Mucosa of descending colon (tissue), 3 donors: ENCODE measurements around the gene BANP. TPM values are rescaled to one million over a fixed set of nuclear protein-coding genes. Genes with fewer than 3 reads are reported as not detected.

Experiments
- ATAC-seq: fragments of 200-7000 bp; cut with Tn5 transposase; one replicate; pipeline ENCODE4 v1.9.1; 2020; ENCODE audit warnings: mild to moderate bottlenecking, moderate library complexity
- DNase-seq, 3 donors: peaks; one replicate each; pipeline ENCODE4 v3.0.0-alpha.2; 2020
- H3K36me3 ChIP-seq: fragments of 200-600 bp; one replicate; pipeline ENCODE4 v1.8.0; 2021; ENCODE audit warnings: low read depth, mild to moderate bottlenecking
- H3K4me1 ChIP-seq: fragments of 200-600 bp; one replicate; pipeline ENCODE4 v1.8.0; 2021; ENCODE audit warnings: low read depth, mild to moderate bottlenecking
- H3K4me3 ChIP-seq: fragments of 200-600 bp; one replicate; pipeline ENCODE4 v1.8.0; 2021; ENCODE audit warnings: mild to moderate bottlenecking
- H3K9me3 ChIP-seq: fragments of 200-600 bp; one replicate; pipeline ENCODE4 v1.8.0; 2021; ENCODE audit warnings: mild to moderate bottlenecking
- intact Hi-C, 2 donors: fragments of 100-400 bp; cut with DNase I in 1 of 2; cut with micrococcal nuclease in 1 of 2; formaldehyde crosslinking; loops; one replicate each; pipeline versions ENCODE4 v1.11.0 to v1.11.1; 2022; cut with DNase I, micrococcal nuclease
- total RNA-seq, 3 donors: library from RNA; stranded (reverse); fragmentation: NEBNext Ultra II Directional in 2 of 3; extraction: Animal tissue kit (Norgen Biotek cat#: 25700) in 2 of 3; gene quantifications; one replicate each; pipeline versions ENCODE4 v1.2.1 to v1.2.4, GENCODE V29; 2021 to 2023
- TF ChIP-seq, protein P1 (sequence below): fragments of 200-600 bp; IDR thresholded peaks from one replicate; pipeline ENCODE4 v1.8.0; 2022; ENCODE audit warnings: antibody characterized with exemption, mild to moderate bottlenecking
- donor health status: DM: no; HTN: no; CAD: no; lungs with moderate emphysema.
- donor health status: DM: no; HTN: no; CAD: no.
- donor health status: DM: no; HTN: yes; CAD: no.

BANP gene
- total RNA-seq, 3 donors from 2014 or later, result 24.4 to 36.0 (median 26.1) TPM

DNA sequence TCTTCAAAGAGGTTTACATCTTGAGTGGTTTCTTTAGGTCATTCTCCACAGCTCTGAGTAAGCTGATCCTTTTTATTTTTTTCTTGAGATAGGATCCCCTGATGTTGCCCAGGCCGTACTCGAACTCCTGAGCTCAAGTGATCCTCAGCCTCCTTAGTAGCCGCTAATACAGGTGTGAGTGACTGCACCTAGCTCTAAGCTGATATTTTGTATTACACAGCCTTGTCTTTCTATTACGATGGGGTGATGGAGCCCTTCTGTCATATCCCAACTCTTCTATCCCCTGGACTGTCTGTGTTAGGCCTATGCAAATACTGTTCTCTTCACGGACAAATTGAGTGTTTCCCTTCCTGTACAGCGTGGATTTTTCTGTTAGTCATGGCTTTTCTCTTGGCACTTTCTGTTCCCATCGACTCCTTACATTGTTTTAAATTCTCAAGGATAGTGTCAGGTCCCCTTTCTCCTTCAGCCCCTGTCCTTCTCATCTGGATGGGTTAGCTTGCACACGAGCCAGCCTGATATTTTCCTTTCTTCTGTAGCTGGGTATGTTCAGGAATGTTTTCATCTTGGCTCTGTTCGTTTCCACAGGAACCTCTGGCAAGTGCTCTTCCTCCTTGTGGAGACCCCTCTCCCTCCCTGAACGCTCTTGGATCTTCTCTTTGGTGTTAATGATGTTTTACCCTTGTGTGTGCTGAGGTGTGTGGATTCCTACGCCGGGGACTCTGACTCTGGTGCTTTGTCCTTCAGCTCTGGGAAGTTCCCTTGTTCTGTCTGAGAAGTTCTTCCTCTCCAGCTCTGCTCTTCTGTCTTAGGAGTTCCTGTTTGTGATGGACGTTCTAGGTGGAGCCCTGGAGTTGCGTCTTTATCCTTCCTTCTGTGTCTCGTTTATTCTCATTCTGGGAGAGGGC, 2.3 kb downstream of the BANP start:
- Histone ChIP-seq H3K4me3 (no peak overlapping the region), H3K36me3 (no peaks in the 10 kb centered on the region), H3K9me3 (no peaks in the 10 kb centered on the region), H3K4me1 (peaks cover 20% of the 10 kb centered on the region)
- TF ChIP-seq, protein P1, sequence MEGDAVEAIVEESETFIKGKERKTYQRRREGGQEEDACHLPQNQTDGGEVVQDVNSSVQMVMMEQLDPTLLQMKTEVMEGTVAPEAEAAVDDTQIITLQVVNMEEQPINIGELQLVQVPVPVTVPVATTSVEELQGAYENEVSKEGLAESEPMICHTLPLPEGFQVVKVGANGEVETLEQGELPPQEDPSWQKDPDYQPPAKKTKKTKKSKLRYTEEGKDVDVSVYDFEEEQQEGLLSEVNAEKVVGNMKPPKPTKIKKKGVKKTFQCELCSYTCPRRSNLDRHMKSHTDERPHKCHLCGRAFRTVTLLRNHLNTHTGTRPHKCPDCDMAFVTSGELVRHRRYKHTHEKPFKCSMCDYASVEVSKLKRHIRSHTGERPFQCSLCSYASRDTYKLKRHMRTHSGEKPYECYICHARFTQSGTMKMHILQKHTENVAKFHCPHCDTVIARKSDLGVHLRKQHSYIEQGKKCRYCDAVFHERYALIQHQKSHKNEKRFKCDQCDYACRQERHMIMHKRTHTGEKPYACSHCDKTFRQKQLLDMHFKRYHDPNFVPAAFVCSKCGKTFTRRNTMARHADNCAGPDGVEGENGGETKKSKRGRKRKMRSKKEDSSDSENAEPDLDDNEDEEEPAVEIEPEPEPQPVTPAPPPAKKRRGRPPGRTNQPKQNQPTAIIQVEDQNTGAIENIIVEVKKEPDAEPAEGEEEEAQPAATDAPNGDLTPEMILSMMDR, result no peak
- no peak for ATAC-seq
- intact Hi-C loops, result no loop called here
- no peak for DNase-seq

DNA sequence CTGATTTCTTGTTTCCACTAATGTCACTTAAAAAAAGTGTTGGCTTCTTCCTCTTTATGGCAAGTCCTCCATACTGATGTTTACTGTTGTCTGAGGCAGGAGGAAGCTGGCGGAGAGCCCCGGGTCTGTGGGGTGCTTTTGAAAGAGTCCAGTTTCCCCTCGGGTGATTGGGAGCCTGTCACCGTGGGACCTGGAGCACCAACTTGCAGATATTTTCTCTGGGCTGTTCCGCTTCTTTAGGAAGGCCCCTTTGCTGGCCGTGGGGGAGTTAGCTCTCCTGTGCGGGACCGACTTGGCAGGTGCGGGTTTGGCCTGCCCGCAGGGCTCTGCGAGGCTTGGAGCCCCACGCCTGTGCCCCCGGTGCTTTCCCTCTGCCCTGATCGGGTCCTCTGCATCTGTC, 3.1 kb downstream of the BANP start:
- H3K4me3 ChIP-seq, result no peak overlapping the region
- no peaks in the 10 kb centered on the region for H3K9me3 ChIP-seq
- TF ChIP-seq, protein P1, result no peak
- intact Hi-C loops, result no loop called here
- H3K36me3 ChIP-seq, result no peaks in the 10 kb centered on the region
- H3K4me1 ChIP-seq, result peaks cover 20% of the 10 kb centered on the region
- DNase-seq, result peak in 1 of 3 donors; percentile 49
- no peak for ATAC-seq

DNA sequence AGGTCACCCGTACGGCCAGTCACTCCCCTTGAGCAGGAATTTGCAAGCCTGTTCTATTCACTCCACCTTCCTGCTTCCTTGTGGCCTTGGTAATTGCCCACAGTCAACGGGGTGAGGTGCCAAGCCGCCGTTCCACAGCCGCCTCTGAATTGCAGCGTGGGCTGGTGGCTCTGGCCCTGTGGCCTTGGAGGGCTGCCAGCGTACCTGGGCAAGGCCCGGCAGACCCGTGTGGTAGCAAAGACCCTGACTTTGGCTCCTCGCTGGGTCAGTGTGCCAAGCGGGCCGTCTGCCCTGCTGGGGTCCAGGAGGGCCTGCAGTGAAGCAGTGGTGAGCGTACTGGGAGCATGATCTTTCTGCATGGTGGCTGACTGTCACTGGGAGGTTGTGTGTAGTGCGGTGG, 3.6 kb downstream of the BANP start:
- DNase-seq (peak; percentile 48 to 72 (median 57)), ATAC-seq (peak; percentile 6)
- H3K9me3 ChIP-seq, result no peaks in the 10 kb centered on the region
- intact Hi-C loops, result no loop called here
- TF ChIP-seq, protein P1, result no peak
- H3K4me1 ChIP-seq, result peaks cover 20% of the 10 kb centered on the region
- no peak overlapping the region for H3K4me3 ChIP-seq
- H3K36me3 ChIP-seq, result no peaks in the 10 kb centered on the region

DNA sequence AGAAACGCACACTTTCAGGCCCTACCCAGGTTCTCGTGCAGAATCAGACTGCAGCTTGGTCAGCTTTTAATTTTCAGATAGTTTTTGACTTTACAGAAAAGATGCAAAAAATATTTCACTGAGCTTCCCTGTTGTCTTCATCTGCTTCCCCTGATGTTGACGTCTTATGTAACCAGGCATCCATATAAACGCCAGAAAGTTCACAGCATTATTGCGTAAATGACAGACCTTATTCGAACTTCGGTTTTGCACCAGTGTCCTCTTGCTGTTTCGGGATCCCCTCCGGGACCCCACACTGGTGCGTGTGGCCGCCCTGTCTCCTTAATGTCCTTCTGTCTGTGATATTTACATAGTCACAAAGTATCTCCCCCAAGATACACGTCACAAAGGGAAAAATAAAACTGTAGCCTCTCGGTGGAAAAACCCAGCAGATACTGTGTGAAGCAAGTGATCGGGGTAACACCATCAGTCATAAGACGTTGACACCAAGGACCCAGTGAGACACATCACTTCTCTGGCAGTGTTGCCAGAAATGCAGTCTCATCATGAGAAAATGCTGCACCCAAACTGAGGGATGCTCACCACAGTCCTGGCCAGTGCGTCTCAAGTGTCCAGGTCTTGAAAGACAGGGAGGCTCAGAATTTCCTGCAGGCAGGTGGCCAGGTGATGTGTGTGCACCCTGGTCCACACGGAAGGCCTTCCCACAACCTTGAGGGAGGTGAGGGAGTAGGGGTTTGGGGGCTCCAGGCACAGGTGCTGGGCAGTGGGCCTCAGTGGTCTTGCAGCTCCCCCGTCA, 4.3 kb downstream of the BANP start:
- no peak for ATAC-seq
- TF ChIP-seq, protein P1, result no peak

DNA sequence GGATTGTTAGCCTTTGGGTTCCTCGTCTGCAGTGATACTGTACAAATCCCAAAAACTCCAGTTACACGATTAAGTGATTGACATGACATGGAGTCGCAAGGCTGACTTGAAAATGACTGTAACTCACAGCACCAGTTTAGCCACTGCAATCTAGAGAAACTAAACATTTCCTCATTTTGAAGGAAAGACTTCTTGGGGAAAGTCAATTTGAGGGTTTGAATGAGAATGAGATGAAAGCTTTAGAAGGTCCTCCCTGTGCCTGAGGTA, 4.8 kb downstream of the BANP start:
- TF ChIP-seq, protein P1, result no peak
- ATAC-seq (no peak), DNase-seq (no peak)
- no peak overlapping the region for H3K4me3 ChIP-seq
- intact Hi-C loops, result no loop called here
- no peaks in the 10 kb centered on the region for H3K36me3 ChIP-seq
- no peaks in the 10 kb centered on the region for H3K9me3 ChIP-seq
- H3K4me1 ChIP-seq, result peaks cover 20% of the 10 kb centered on the region

More for the DNA sequence above, 4.3 kb downstream of the BANP start:
- Histone ChIP-seq H3K36me3 (no peaks in the 10 kb centered on the region), H3K9me3 (no peaks in the 10 kb centered on the region), H3K4me1 (peaks cover 20% of the 10 kb centered on the region), H3K4me3 (no peak overlapping the region)
- no peak for DNase-seq
- intact Hi-C loops, result no loop called here
